Measurements from ENCODE around the gene HSPB9. TPM values are rescaled to one million over a fixed set of nuclear protein-coding genes. Genes with fewer than 3 reads are reported as not detected.

The HSPB9 gene
- total RNA-seq, 2 experiments from 2014 or later, result not detected

DNA sequence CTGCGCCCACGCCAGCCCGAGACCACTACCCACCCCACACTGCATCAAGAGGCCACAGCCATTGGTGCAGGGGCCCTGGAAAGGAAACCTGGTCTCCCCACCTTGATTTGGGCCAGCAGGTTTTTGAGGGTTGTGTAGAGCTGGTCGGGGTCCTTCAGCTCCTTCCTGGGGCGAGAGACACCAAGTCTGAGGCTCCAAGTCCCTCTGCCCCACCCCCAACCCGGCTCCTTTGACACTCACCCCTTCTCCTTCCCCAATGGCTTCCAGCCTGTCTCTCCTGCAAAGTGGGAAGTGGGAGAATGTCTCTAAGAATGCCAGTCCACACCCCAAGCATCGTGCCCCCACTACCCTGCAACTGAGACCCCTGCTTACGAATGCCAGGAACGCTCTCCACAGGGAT is 8.5 kb upstream of the HSPB9 start:
- peaks cover 28% of the 10 kb centered on the region for H3K36me3 Mint-ChIP-seq
- intact Hi-C loops (cut with micrococcal nuclease), result loop anchor here (5.0 kb wide), 1 partner anchor 43 kb away; no protein-coding TSS in a partner anchor
- no peak for DNase-seq
- peaks cover 35% of the 10 kb centered on the region for H3K4me1 Mint-ChIP-seq (ENCODE audit: low read depth)
- POLR2A ChIA-PET, result interaction anchor here (0.7 to 4.8 kb wide), 3 partner anchors 21 to 148 kb away, joined by 3 to 21 read pairs (median 7); partner anchors contain the start of gene CNP
- CTCF ChIA-PET, result interaction anchor here (0.9 to 15.6 kb wide), 6 partner anchors 13 to 413 kb away, joined by 4 to 211 read pairs (median 25); partner anchors contain the start of genes DNAJC7 and NKIRAS2
- H3K27ac Mint-ChIP-seq, result peak overlapping the region; percentile 14
- no peaks in the 10 kb centered on the region for H3K9me3 Mint-ChIP-seq
- no peaks in the 10 kb centered on the region for H3K27me3 Mint-ChIP-seq
- no peak overlapping the region for H3K4me3 Mint-ChIP-seq

DNA sequence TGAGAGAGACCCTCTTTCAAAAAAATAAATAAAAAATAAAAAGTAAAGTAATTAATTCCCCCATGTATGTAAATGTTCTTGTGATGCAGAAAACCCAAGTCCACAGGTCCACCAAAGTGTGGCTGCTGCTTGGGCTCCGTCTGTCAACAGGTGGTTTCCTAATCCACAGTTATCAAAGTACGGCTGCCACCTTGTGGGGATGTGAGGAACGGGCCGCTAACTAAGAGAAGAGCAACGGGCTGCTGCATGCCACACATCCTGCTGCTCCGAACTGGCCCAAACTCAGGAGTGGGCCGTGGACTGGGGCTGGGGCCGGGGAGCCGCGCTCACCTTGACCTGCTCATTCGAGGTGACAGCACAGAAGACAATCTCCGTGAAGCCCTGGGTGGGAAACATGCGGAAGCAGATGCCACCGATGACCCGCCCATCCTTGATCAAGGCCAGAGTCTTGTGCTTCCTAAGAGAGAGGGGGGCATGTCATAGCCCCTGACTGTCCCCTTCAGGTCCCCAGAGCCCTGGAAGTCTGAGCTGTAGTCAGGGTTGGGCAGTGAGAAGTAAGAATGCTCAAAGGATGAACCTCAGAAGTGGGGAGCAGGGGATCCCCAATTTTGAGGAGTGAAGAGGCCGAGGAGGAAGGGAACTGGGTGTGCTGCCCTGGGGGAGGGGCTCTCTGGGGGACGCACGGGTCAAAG is 5.8 kb upstream of the HSPB9 start:
- CTCF ChIA-PET, result interaction anchor here (0.9 to 15.6 kb wide), 8 partner anchors 20 to 286 kb away, joined by 3 to 211 read pairs (median 10); partner anchors contain the start of genes CNP, DNAJC7, KCNH4 and NKIRAS2
- Mint-ChIP-seq H3K9me3 (no peaks in the 10 kb centered on the region), H3K27me3 (no peaks in the 10 kb centered on the region), H3K27ac (no peak overlapping the region), H3K4me3 (no peak overlapping the region), H3K4me1 (ENCODE audit: low read depth) (peaks cover 38% of the 10 kb centered on the region), H3K36me3 (peaks cover 31% of the 10 kb centered on the region)
- intact Hi-C loops (cut with micrococcal nuclease), result loop anchor here (1.0 kb wide), 3 partner anchors 50 to 154 kb away; no protein-coding TSS in a partner anchor
- POLR2A ChIA-PET, result no interaction called here
- peak; percentile 90 for DNase-seq

DNA sequence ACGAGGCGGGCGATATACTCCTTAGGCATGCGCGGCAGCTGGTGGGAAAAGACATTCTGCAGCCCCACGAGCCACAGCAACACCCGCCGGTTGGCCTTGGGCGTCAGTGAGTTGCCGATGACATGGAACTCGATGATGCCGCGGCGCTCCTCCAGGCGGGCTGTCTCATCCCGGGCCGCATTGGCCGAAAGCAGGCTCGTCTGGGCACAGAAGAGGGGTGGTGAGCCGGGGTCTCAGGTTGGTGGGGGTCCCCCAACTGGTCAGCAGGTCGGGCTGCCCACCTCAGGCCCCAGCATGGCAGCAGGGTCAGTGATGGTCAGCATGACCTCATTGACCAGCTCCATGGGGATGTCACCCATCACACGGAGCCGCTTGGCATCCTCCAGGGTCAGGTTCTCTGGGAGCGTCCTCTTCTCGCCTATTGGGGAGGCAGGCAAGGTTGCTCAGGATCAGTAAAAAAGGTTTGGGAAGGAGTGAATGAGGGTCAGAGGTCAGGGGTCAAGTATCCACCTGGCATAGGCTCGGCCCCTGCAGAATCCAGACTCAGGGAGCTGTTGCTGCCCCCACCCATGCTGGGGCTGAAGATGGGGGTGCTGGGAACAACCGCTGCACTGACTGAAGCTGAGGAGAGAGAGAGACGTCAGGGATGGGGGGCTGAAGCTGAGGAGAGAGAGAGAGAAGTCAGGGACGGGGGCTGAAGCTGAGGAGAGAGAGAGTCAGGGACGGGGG is 5.0 kb upstream of the HSPB9 start:
- no peak for DNase-seq
- CTCF ChIA-PET, result interaction anchor here (0.7 to 15.6 kb wide), 15 partner anchors 10 to 410 kb away, joined by 3 to 211 read pairs (median 3); partner anchors contain the start of genes CNP, DNAJC7, KCNH4 and NKIRAS2
- peaks cover 31% of the 10 kb centered on the region for H3K36me3 Mint-ChIP-seq
- H3K4me1 Mint-ChIP-seq (ENCODE audit: low read depth), result peaks cover 35% of the 10 kb centered on the region
- intact Hi-C loops (cut with micrococcal nuclease), result loop anchor here (1.0 kb wide), 1 partner anchor 64 kb away; the partner anchor contains the start of gene KCNH4
- H3K27me3 Mint-ChIP-seq, result no peaks in the 10 kb centered on the region
- H3K4me3 Mint-ChIP-seq, result no peak overlapping the region
- POLR2A ChIA-PET, result no interaction called here
- no peaks in the 10 kb centered on the region for H3K9me3 Mint-ChIP-seq
- no peak overlapping the region for H3K27ac Mint-ChIP-seq

DNA sequence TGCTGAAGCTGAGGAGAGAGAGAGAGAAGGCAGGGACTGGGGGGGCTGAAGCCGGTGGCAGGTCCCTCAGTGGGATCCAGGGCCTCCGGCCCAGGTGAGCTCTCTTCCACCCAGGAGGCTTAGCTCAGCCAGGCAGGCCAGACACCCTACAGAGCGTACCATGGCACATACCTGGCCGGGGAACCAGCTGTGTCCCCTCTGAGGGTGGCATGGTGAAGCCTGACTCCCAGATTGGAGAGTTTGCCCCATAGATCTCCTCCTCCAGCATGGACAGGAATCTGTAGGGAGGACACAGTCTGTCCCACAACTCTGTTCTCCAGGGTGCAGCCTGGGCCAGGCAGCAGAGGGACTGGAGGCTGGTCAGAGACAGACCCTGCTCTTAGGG is 4.5 kb upstream of the HSPB9 start:
- POLR2A ChIA-PET, result interaction anchor here (1.3 kb wide), 1 partner anchor 8 kb away, joined by 3 read pairs; no protein-coding TSS in a partner anchor
- Mint-ChIP-seq H3K4me3 (no peak overlapping the region), H3K9me3 (no peaks in the 10 kb centered on the region), H3K27ac (no peak overlapping the region), H3K4me1 (ENCODE audit: low read depth) (peaks cover 31% of the 10 kb centered on the region), H3K27me3 (no peaks in the 10 kb centered on the region), H3K36me3 (peaks cover 31% of the 10 kb centered on the region)
- no peak for DNase-seq
- CTCF ChIA-PET, result interaction anchor here (0.7 to 15.6 kb wide), 14 partner anchors 10 to 409 kb away, joined by 3 to 211 read pairs (median 4); partner anchors contain the start of genes CNP, DNAJC7, KCNH4 and NKIRAS2
- intact Hi-C loops (cut with micrococcal nuclease), result loop anchor here (1.0 kb wide), 1 partner anchor 63 kb away; the partner anchor contains the start of gene KCNH4

DNA sequence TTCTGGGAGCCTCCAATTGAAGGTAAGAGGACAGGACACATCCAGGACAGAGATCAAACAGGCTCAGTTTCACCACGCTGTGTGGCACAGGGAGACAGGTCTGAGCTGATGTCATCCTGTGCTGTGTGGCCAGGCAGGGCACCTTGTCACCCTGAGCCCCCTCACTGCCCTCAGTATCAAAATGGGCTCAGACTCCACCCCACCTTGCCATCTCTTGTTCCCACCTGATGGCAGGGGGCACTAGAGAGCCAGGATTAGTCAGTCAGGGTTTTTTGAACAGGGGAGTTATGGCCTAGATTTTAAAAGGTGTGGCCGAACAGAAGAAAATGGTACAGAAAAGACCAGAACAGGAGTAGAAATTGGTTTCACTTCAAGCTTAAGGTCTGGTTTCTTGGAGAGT is 4.1 kb upstream of the HSPB9 start:
- H3K4me1 Mint-ChIP-seq (ENCODE audit: low read depth), result peaks cover 31% of the 10 kb centered on the region
- H3K36me3 Mint-ChIP-seq, result peaks cover 31% of the 10 kb centered on the region
- DNase-seq, result peak; percentile 64
- intact Hi-C loops (cut with micrococcal nuclease), result loop anchor here (1.0 kb wide), 1 partner anchor 63 kb away; the partner anchor contains the start of gene KCNH4
- no peak overlapping the region for H3K4me3 Mint-ChIP-seq
- CTCF ChIA-PET, result interaction anchor here (0.9 to 15.6 kb wide), 13 partner anchors 8 to 409 kb away, joined by 3 to 211 read pairs (median 6); partner anchors contain the start of genes CNP, DNAJC7 and NKIRAS2
- H3K27ac Mint-ChIP-seq, result no peak overlapping the region
- no peaks in the 10 kb centered on the region for H3K27me3 Mint-ChIP-seq
- POLR2A ChIA-PET, result interaction anchor here (1.3 kb wide), 1 partner anchor 9 kb away, joined by 3 read pairs; no protein-coding TSS in a partner anchor
- H3K9me3 Mint-ChIP-seq, result no peaks in the 10 kb centered on the region

DNA sequence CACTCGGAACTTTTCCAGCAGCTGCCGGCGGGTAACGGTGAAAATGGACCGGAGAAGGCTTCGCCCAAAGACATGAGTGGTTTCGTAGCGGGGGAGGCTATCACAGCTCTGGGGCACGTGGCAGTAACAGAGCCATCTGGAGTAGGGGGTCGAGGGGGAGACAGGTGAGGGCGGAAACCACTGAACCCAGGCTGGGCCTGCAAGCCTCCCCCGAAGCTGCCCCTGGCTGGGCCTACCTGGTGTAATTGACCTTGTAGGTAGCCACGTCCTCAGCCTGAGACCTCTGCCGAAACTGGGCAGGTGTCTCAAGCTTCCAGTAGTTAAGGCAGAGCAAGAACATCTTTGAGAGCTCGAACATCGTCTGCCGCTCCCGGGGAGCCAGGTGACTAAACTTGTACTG is 3.3 kb upstream of the HSPB9 start:
- intact Hi-C loops (cut with micrococcal nuclease), result no loop called here
- POLR2A ChIA-PET, result interaction anchor here (1.3 to 2.8 kb wide), 3 partner anchors 9 to 153 kb away, joined by 3 to 13 read pairs (median 7); partner anchors contain the start of genes CNP and NKIRAS2
- H3K9me3 Mint-ChIP-seq, result no peaks in the 10 kb centered on the region

DNA sequence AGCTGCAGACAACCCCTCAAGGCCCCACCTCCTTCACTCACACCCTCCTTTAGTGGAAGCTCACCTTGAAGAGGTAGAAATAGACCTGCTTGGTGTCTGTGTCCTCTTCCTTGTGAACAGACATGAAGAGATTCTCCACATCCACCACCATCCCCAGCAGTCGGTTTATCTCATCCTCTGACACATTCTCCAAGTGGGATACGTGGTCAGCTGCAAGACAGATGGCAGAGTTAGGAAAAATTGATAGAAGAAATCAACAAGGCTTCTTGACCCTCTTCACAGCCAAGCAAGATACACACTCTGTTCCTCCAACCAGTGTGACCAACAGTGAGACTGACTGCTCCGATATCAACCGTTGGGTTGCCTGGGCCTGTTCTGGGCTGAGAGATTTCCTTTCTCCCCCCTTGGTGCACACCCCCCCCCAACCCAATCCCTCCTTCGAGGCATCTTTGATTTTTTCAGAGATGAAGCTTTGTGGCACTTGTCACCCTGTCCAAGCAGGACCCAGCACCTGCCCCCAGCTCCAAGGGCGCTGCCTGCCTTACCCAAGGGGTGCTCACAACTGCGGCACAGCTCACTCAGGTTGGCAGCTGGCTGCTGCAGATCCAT is 2.3 kb upstream of the HSPB9 start:
- intact Hi-C loops (cut with micrococcal nuclease), result no loop called here
- POLR2A ChIA-PET, result interaction anchor here (0.7 to 2.8 kb wide), 7 partner anchors 8 to 154 kb away, joined by 3 to 16 read pairs (median 6); partner anchors contain the start of genes CNP, DHX58, KCNH4 and NKIRAS2
- Mint-ChIP-seq H3K9me3 (no peaks in the 10 kb centered on the region), H3K4me1 (ENCODE audit: low read depth) (peaks cover 31% of the 10 kb centered on the region), H3K27ac (peak overlapping the region; percentile 4), H3K36me3 (peaks cover 28% of the 10 kb centered on the region), H3K4me3 (peak overlapping the region; percentile 56), H3K27me3 (no peaks in the 10 kb centered on the region)
- DNase-seq, result no peak
- CTCF ChIA-PET, result interaction anchor here (0.8 to 15.6 kb wide), 10 partner anchors 10 to 286 kb away, joined by 3 to 211 read pairs (median 5); partner anchors contain the start of genes CNP, DNAJC7 and NKIRAS2

More for the DNA sequence above, 3.3 kb upstream of the HSPB9 start:
- no peak overlapping the region for H3K4me3 Mint-ChIP-seq
- peaks cover 31% of the 10 kb centered on the region for H3K36me3 Mint-ChIP-seq
- no peak overlapping the region for H3K27ac Mint-ChIP-seq
- DNase-seq, result no peak
- no peaks in the 10 kb centered on the region for H3K27me3 Mint-ChIP-seq
- CTCF ChIA-PET, result interaction anchor here (1.2 to 15.6 kb wide), 8 partner anchors 9 to 155 kb away, joined by 4 to 211 read pairs (median 10); partner anchors contain the start of genes CNP, DNAJC7 and NKIRAS2
- H3K4me1 Mint-ChIP-seq (ENCODE audit: low read depth), result peaks cover 31% of the 10 kb centered on the region

DNA sequence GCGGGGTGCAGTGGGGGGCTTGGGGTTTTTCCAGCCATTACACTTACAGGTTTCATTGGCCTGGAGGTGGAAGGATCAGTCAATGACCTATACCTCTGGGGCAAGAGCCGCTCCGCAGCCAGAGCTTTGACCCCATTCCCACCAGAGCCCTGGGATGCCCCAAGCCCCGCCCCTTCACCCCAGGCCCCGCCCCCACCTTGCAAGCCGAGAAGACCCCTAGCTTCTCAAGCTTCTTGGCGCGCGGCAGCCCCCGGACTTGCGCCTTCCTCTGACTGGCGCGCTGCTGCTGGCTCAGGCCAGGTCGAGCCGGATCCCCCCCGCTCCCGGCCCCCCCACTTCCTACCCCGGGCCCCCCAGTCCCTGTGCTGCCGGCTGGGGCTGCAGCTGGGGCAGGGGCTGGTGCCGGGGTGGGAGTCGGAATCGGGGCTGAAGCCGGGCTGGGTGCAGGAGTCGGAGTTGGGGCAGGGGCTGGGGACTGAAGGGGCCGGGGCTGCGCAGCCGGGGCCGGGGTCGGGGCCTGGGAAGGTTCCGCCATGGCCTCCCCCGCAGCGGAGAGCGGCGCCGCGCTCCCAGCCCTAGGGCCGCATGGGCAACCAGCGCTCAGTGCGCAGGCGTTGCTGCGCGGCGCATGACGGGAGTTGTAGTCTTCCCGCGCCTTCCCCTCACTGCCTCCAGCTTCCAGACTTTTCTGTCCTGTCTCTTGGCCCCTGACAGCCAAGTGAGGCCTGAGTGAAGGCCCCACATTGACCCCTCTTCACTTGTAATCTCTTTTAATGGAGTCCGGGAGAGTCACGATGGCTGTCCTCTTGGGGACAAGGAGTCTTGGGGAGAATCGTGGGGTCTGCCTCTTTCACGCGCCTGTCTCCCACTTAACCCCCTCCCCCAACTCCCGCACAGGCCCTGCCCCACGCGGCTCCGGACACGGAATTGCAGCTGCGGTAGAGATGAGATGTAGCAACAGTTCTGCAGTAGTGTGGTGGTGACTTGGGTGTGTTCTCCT is 1.5 kb upstream of the HSPB9 start, which contains the start of gene KAT2A:
TSS of gene KAT2A (minus strand) at position 598 of the 1,000 bp plus-strand sequence. CDS start at position 535, 63 bp downstream.
- Mint-ChIP-seq H3K27me3 (no peaks in the 10 kb centered on the region), H3K4me1 (ENCODE audit: low read depth) (peaks cover 31% of the 10 kb centered on the region), H3K4me3 (peak within 1 kb of the TSS; percentile 56), H3K27ac (peak within 1 kb of the TSS; percentile 51), H3K9me3 (no peaks in the 10 kb centered on the region), H3K36me3 (peaks cover 28% of the 10 kb centered on the region)
- CTCF ChIA-PET, result interaction anchor here (0.9 to 15.6 kb wide), 10 partner anchors 10 to 285 kb away, joined by 3 to 211 read pairs (median 4); partner anchors contain the start of genes CNP, DNAJC7, KCNH4 and NKIRAS2
- peak; percentile 85 for DNase-seq
- intact Hi-C loops (cut with micrococcal nuclease), result no loop called here
- POLR2A ChIA-PET, result interaction anchor here (0.7 to 2.8 kb wide), 7 partner anchors 9 to 155 kb away, joined by 3 to 16 read pairs (median 6); partner anchors contain the start of genes CNP, DHX58, KCNH4 and NKIRAS2

DNA sequence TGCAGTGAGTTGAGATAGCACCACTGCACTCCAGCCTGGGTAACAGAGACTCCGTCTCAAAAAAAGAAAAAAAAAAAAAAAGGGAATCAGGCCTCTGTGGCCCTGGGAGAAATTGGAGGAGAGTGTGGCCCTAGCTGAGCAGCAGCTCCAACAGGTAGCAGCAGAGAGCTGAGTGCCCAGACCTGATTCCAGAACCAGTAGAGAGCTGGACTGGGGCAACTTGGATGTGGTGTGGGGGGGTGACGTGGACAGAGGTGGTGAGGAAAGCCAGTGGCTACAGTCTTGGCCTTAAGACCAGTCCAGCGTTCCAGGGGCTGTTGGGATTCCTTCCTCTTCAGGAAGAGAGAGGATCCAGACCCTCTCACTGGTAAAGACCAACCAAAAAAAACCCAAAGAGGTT is 1.7 kb downstream of the HSPB9 start:
- DNase-seq, result no peak
- H3K9me3 Mint-ChIP-seq, result no peaks in the 10 kb centered on the region
- H3K4me1 Mint-ChIP-seq (ENCODE audit: low read depth), result peaks cover 15% of the 10 kb centered on the region
- H3K27me3 Mint-ChIP-seq, result no peaks in the 10 kb centered on the region
- ChIA-PET CTCF (interaction anchor here (2.2 kb wide), 1 partner anchor 60 kb away, joined by 5 read pairs; no protein-coding TSS in a partner anchor), POLR2A (interaction anchor here (0.6 to 0.8 kb wide), 2 partner anchors 12 to 17 kb away, joined by 3 read pairs; partner anchors contain the start of gene DHX58)
- no peak overlapping the region for H3K4me3 Mint-ChIP-seq
- peaks cover 28% of the 10 kb centered on the region for H3K36me3 Mint-ChIP-seq
- no peak overlapping the region for H3K27ac Mint-ChIP-seq
- intact Hi-C loops (cut with micrococcal nuclease), result no loop called here

DNA sequence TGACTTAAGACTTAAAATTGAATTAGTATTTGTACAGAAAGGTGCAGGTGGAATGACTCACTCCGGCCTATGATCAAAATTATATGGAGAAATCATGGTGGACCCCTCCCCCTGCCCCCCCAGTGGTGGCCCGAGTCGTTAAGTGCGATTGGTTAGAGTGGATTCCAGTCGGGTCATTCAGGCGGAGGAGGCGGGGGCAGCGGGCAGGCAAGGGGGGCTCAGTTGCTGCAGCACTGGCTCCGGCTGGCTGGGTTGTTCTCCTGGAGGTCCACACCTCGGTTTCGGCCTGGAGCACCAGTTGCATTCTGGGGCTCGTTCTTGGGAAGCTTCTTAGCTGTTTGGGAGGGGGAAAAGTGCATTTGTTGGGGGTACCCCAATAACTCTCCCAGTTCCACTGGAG is 3.0 kb downstream of the HSPB9 start:
- Mint-ChIP-seq H3K27ac (no peak overlapping the region), H3K4me1 (ENCODE audit: low read depth) (peaks cover 5% of the 10 kb centered on the region), H3K9me3 (no peaks in the 10 kb centered on the region), H3K36me3 (peaks cover 30% of the 10 kb centered on the region), H3K27me3 (no peaks in the 10 kb centered on the region), H3K4me3 (no peak overlapping the region)
- POLR2A ChIA-PET, result no interaction called here
- DNase-seq, result no peak
- CTCF ChIA-PET, result interaction anchor here (2.2 kb wide), 1 partner anchor 58 kb away, joined by 5 read pairs; no protein-coding TSS in a partner anchor
- intact Hi-C loops (cut with micrococcal nuclease), result no loop called here
